COLO668 (cell line): ENCODE data around the gene URM1.
"Not testable (repeated sequence)": the region's sequence is repeated elsewhere in the genome, so short reads cannot be mapped to it uniquely, and the experiment has no call there.

Experiments used
- DNase-seq: peaks from one replicate; lab custom pipeline; 2025; ENCODE audit not compliant: unreplicated experiment; lab: John Stamatoyannopoulos, UW

Gene URM1

GRCh38 chr9:128370752-128371629 is at the start of gene URM1:
TSS of gene URM1 (plus strand) at chr9:128371374. CDS start at chr9:128371381, 7 bp downstream.
- DNase-seq: peak; percentile 95

GRCh38 chr9:128321879-128322403 is 49.2 kb upstream of the URM1 start:
- no peak for DNase-seq

GRCh38 chr9:128322404-128323211 is 48.6 kb upstream of the URM1 start, which contains the start of the genes COQ4 and TRUB2:
TSS of gene COQ4 (plus strand) at chr9:128322839. CDS start at chr9:128322859, 20 bp downstream.
TSS of gene TRUB2 (minus strand) at chr9:128322447. CDS start at chr9:128322408, 39 bp downstream.
- DNase-seq: peak; percentile 96

GRCh38 chr9:128323212-128323730 is 47.9 kb upstream of the URM1 start:
- DNase-seq: no peak

- no peak for DNase-seq
These were observed 47.4 kb upstream of the URM1 start for GRCh38 chr9:128323791-128324190.

GRCh38 chr9:128324401-128324800 is 46.8 kb upstream of the URM1 start:
- no peak for DNase-seq

GRCh38 chr9:128325629-128326028 is 45.5 kb upstream of the URM1 start:
- no peak for DNase-seq

GRCh38 chr9:128333451-128333869 is 37.7 kb upstream of the URM1 start:
- no peak for DNase-seq

GRCh38 chr9:128335161-128335560 is 36.0 kb upstream of the URM1 start:
- no peak for DNase-seq

GRCh38 chr9:128335914-128336313 is 35.3 kb upstream of the URM1 start:
- no peak for DNase-seq

- no peak for DNase-seq
These were observed 33.2 kb upstream of the URM1 start for GRCh38 chr9:128337936-128338335.

GRCh38 chr9:128338852-128339614 is 32.1 kb upstream of the URM1 start:
- not testable (repeated sequence) for DNase-seq

GRCh38 chr9:128339761-128340690 is 31.1 kb upstream of the URM1 start, which contains the start of gene SLC27A4:
TSS of gene SLC27A4 (plus strand) at chr9:128340527. CDS start at chr9:128343133, 2,606 bp downstream.
- DNase-seq: peak; percentile 90

GRCh38 chr9:128340691-128341434 is 30.3 kb upstream of the URM1 start:
- DNase-seq: peak; percentile 41

GRCh38 chr9:128341435-128341849 is 29.7 kb upstream of the URM1 start:
- DNase-seq: peak; percentile 70

GRCh38 chr9:128342971-128343680 is 28.0 kb upstream of the URM1 start:
- DNase-seq: no peak

GRCh38 chr9:128343855-128344254 is 27.3 kb upstream of the URM1 start:
- DNase-seq: no peak
